Measurements from ENCODE around the gene CYBA.

GRCh38 chr16:88695218-88695617, 44.4 kb upstream of the CYBA start:
- no peak for TF ChIP-seq CTCF (conservative IDR thresholded peaks at IDR 0.05; ENCODE audit: low read length)
- no peak for TF ChIP-seq EZH2phosphoT487 (IDR thresholded peaks at IDR 0.05; ENCODE audit: borderline replicate concordance, low read depth, low read length)
